DMS153 treated with DMSO at 0.1 percent for 48 hours (cell line): Measurements from ENCODE around the gene TNFSF13.

ENCODE experiments used
- DNase-seq: peaks from one replicate; lab custom pipeline; 2025; ENCODE audit not compliant: unreplicated experiment; lab: John Stamatoyannopoulos, UW

The TNFSF13 gene

DNA sequence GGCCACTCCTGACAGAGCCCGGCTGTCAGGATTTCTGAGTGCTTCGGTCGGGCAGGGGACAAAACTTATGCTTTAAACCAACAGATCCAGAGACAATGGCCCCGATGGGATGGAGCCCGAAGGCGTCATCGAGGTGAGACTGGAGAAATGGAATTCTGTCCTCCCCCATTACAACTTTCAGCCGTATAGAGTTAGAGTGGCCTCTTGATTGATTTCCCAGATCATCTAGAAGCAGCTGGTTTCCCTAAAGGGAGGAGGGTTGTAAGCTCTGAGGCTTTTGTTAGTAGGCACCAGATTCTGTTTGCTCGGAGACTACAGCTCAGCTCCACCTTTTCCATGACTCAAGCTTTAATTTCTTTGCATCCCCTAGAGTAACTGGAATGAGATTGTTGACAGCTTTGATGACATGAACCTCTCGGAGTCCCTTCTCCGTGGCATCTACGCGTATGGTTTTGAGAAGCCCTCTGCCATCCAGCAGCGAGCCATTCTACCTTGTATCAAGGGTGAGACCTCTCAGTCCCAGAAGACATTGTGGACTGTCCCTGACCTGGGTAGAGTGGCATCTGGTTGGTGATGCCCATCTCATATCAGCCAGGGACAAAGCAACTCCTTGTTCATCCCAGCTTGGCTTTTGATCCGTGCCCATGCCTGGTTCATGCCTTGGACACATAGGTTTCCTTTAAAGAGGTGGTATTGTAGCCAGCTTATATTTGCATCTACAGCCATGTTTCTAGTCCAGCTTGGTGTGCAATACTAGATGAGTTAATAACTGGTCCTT is 15.8 kb downstream of the TNFSF13 start:
- no peak for DNase-seq

DNA sequence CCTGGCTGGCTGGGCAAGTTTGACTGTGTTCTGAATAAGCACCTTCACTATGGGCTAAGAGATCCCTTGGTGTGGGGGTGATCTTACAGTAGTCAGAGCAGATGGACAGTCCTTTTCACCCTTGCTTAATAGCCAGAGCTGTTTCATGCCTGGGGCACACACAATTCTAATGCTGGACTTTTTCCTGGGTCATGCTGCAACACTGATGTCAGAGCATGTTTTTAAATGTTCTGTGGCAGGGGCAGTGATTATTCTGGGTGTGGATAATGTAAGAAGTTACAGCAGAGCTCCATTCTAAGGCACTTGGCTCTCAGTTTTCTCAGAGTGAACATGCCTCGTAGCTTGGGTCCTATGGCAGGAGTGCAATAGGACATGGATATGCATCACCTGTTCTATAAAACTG is 16.9 kb downstream of the TNFSF13 start:
- no peak for DNase-seq

DNA sequence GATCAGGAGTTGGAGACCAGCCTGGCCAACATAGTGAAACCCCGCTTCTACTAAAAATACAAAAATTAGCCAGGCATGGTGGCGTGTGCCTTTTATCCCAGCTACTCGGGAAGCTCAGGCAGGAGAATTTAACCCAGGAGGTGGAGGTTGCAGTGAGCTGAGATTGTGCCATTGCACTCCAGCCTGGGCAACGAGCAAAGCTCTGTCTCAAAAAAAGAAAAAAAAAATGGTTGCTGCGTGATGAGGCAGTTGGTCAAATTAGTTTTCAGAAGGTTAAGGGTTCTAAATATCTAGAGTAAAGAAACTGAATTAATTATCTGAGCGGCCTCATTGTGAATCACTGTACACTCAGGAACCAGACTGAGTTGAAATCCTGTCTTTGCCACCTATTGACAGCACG is 17.4 kb downstream of the TNFSF13 start:
- DNase-seq = no peak

DNA sequence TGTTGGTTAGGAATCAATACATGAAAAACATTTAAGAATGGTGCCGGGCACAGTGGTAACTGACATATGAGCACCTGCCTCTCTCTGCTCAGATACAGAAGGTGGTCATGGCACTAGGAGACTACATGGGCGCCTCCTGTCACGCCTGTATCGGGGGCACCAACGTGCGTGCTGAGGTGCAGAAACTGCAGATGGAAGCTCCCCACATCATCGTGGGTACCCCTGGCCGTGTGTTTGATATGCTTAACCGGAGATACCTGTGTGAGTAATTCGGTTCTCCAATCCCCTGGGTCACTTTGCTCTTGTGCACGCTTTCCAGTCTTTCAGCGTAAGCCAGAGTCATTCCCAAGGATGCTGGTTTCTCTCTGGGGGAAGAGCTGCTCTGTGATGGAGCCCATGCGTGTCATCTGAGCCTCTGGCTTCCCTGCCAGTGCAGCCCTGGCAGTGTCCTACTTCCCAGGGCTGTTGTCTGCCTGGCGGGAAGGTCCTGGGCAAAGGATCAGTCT is 17.9 kb downstream of the TNFSF13 start:
- DNase-seq = no peak

DNA sequence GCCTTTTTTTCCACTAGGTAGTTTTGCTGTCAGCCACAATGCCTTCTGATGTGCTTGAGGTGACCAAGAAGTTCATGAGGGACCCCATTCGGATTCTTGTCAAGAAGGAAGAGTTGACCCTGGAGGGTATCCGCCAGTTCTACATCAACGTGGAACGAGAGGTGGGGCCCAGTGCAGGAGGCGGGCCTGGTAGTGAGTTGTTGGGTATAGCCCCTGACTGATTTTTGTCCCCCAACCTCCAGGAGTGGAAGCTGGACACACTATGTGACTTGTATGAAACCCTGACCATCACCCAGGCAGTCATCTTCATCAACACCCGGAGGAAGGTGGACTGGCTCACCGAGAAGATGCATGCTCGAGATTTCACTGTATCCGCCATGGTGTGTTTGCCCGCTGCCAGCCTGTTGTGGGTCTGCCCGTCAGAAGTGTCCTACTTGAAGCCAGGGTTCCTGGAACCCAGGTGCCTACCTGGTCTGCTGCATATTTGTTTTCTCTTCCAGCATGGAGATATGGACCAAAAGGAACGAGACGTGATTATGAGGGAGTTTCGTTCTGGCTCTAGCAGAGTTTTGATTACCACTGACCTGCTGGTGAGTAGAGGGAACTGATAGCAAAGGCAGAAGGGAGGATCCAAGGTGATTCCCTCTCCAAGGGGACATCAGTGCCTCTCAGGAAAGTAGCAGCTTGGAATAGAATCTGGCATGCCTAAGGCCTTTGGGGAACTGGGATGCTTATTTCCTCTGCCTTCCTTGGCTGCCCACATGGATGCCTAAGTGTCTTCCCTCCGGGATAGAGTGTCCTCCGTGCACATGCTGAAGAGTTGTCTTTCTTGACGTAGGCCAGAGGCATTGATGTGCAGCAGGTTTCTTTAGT is 19.0 kb downstream of the TNFSF13 start:
- no peak for DNase-seq

DNA sequence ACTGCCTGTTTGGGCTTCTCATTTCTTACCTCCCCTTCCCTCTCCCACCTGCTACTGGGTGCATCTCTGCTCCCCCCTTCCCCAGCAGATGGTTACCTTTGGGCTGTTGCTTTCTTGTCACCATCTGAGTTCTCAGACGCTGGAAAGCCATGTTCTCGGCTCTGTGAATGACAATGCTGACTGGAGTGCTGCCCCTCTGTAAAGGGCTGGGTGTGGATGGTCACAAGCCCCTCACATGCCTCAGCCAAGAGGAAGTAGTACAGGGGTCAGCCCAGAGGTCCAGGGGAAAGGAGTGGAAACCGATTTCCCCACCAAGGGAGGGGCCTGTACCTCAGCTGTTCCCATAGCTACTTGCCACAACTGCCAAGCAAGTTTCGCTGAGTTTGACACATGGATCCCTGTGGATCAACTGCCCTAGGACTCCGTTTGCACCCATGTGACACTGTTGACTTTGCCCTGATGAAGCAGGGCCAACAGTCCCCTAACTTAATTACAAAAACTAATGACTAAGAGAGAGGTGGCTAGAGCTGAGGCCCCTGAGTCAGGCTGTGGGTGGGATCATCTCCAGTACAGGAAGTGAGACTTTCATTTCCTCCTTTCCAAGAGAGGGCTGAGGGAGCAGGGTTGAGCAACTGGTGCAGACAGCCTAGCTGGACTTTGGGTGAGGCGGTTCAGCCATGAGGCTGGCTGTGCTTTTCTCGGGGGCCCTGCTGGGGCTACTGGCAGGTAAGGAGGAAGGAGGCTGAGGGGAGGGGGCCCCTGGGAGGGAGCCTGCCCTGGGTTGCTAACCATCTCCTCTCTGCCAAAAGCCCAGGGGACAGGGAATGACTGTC is 20.7 kb downstream of the TNFSF13 start, which contains the start of gene CD68:
CD68 (plus strand) TSS at position 638 of the 833 bp plus-strand sequence; CDS start at position 678, 40 bp downstream.
- no peak for DNase-seq

DNA sequence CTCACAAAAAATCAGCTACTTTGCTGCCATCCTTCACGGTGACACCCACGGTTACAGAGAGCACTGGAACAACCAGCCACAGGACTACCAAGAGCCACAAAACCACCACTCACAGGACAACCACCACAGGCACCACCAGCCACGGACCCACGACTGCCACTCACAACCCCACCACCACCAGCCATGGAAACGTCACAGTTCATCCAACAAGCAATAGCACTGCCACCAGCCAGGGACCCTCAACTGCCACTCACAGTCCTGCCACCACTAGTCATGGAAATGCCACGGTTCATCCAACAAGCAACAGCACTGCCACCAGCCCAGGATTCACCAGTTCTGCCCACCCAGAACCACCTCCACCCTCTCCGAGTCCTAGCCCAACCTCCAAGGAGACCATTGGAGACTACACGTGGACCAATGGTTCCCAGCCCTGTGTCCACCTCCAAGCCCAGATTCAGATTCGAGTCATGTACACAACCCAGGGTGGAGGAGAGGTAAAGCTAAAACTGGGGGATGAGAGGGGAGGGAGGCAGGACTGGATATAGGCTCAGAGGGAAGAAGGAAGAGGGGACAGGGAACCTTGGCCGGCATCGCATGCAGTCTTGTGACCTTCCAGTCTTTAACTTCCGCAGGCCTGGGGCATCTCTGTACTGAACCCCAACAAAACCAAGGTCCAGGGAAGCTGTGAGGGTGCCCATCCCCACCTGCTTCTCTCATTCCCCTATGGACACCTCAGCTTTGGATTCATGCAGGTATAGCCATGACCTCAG is 21.5 kb downstream of the TNFSF13 start:
- no peak for DNase-seq

DNA sequence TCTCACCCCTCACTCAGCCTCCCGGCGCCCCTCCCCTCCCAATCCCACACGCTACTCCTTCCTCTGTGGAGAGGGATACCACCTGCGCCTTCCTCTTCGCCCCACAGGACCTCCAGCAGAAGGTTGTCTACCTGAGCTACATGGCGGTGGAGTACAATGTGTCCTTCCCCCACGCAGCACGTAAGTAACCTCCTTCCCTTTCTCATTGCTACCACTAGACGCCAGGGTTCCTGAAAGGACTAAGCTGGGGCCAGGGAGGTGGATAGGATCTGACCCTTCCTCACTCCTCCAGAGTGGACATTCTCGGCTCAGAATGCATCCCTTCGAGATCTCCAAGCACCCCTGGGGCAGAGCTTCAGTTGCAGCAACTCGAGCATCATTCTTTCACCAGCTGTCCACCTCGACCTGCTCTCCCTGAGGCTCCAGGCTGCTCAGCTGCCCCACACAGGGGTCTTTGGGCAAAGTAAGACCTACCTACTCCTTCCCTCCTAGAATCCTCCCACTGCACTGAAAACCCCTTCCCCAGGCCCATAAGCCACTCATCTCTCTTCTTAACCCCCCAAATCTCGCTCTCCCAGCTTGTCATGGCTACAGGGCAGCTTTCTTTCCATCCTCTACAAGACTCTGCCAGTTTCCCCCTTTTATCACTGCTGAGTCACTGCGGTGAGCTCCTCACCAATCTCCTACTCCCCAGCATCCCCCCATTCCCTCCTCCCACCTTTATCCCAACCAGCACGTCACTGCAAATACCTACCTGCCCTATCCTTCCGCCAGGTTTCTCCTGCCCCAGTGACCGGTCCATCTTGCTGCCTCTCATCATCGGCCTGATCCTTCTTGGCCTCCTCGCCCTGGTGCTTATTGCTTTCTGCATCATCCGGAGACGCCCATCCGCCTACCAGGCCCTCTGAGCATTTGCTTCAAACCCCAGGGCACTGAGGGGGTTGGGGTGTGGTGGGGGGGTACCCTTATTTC is 22.3 kb downstream of the TNFSF13 start:
- DNase-seq = no peak

DNA sequence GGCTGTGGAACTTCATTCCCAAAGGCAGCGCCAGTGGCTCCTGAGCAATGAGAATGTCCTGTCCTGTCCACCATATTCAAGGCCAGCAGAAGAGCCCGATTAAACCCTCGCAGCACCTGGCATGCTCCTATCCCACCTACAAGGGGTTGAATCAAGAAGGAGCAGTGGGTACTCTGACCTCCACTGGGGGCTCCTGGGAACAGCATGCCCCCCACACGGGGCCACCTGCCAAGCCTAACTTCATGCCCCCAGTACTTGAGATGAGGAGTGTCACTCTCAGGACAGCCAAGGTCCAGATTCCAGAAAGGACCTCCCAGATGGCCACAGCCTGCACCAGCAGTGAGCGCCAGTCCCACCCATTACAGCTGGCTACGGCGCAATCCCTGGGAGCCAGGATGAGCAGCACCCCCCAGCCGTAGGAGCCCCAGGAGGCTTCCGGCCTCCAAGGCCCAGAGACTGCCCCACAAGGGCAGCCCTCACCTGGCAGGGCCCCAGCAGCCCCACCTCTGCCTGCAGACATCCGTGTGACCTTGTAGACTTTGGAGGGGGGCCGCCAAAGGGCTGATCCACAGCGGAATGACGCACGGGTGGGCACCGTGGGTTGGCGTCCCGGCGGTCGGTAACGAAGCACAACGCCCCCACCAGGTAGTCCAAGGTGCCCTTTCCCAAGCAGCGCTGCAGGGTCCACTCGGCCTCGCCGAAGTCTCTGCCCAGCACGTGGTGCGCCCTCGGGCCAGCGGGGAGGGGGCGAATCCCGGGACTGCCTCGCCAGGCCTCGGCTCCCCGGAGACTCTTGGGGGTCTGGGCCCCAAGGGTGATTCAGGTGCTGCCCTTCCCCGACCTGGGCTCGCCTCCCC is 24.1 kb downstream of the TNFSF13 start:
- DNase-seq = no peak

DNA sequence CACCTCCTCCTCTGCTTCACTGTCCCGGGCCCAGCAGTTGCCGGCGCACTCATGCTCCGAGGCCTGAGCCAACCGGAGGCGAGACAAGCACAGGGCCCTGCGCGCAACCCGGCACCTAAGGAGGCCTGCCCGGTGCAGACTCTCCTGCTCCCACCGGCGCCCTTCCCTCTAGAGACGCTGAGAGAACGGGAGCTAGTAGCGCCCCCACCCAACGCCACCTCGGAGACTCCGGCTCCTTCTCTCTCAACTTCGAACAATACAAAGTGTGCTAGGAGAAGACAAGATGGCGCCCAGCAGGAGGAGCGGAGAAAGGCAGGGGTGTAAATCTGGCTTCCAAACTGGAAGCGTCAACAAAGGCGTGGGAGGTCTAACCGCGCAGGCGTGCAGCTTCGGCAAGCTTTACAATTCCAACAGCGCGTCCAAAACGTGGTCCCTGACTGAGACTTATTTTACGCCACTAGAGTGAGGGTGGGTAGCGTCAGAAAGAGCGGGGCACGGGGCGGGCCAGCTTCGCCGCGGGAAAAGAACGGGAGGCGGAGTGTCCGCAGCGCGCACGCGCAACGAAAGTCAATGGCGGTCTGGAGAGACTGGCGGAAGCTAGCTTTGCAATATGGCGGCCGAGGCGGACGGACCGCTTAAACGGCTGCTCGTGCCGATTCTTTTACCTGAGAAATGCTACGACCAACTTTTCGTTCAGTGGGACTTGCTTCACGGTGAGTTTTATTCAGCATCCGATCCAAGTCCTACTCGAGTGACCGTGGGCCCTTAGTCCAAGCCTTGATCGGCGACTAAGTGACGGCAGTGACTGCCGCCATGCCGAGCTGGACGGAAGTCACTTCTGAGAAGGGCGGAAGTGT is 24.9 kb downstream of the TNFSF13 start, which contains the start of gene MPDU1:
MPDU1 (plus strand) TSS at position 600 of the 857 bp plus-strand sequence; CDS start at position 611, 11 bp downstream.
- DNase-seq = peak; percentile 78

DNA sequence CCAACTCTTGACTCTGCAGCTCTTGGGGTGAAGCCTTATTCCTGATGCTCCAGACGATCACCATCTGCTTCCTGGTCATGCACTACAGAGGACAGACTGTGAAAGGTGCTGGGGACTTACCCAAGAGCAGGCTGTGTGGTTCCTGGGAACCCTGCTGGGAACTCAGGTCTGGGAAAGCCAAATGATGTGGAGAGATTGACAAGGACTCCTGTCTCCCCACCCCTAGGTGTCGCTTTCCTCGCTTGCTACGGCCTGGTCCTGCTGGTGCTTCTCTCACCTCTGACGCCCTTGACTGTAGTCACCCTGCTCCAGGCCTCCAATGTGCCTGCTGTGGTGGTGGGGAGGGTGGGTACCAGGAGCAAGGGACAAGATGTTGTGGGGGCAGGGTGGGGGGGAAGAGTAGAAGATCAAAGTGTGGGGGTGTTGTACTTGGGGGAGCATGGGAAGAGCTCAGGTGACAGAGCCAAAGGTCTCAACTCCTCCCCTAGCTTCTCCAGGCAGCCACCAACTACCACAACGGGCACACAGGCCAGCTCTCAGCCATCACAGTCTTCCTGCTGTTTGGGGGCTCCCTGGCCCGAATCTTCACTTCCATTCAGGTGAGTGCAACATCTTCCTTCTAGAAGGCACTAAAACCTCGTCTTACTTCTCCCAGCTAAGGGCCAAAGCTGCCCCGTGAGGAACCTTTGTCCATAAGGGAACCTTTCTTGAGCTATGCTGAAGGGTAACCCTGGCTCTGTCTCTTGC is 28.3 kb downstream of the TNFSF13 start:
- DNase-seq = no peak

DNA sequence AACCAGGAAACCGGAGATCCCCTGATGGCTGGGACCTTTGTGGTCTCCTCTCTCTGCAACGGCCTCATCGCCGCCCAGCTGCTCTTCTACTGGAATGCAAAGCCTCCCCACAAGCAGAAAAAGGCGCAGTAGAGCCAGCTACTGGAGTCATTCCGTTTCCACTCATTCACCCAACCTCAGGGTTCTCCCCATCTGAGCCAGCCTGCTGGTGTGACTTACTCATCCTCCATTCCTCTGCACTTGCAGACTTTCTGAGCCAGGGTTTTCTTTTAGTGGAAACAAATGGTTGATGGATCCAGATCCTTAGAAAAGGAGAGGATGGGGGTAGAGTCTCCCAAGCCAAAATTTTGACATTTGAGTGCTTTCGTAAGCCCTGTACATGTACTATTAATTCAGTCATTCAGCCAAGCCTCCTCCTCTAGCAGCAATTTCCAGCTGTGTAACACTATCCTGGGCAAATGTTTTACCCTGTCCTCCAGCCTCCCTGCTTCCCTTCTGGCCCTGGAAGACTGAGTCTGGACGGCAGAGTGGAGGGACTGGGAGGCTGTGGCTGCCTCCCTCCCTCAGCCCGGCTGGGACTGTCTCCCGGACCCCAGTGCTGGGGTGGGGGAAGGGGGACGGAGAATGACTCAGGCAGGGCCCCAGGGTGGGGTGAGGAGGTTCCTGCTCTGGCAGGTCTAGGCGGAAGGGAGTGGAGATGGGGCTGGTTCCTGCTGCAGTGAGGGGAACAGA is 29.0 kb downstream of the TNFSF13 start:
- DNase-seq = no peak

DNA sequence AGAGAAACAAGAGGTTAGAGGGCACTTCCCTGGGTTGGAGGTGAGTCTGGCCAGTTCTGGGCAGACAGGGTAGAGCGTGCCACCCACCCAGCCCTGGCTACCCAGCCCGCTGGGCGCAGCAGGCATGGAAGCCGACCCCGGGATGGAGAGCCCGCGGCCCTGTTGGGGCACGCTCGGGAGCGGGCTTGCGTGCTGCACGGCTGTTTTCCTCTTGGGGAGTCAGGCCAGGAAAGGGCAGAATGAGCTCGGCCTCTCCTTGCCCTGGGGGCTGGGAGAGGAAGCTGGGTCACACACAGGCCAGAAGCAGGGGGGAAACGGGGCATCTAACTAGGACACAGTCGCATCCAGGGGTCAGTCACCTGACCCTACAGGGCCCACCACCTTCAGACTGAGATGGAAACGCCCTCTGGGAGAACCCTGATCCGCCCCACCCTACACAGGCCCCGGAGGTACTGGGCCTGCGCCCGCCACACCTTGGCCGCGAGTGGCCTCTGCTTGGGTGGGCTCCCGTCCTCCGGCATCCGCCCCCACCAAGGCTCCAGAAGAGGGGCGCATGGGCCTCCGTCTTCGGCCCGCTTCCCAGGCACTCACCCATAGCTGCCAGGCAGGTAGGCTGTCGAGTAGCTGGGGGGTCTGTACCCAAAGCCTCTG is 30.1 kb downstream of the TNFSF13 start:
- no peak for DNase-seq

DNA sequence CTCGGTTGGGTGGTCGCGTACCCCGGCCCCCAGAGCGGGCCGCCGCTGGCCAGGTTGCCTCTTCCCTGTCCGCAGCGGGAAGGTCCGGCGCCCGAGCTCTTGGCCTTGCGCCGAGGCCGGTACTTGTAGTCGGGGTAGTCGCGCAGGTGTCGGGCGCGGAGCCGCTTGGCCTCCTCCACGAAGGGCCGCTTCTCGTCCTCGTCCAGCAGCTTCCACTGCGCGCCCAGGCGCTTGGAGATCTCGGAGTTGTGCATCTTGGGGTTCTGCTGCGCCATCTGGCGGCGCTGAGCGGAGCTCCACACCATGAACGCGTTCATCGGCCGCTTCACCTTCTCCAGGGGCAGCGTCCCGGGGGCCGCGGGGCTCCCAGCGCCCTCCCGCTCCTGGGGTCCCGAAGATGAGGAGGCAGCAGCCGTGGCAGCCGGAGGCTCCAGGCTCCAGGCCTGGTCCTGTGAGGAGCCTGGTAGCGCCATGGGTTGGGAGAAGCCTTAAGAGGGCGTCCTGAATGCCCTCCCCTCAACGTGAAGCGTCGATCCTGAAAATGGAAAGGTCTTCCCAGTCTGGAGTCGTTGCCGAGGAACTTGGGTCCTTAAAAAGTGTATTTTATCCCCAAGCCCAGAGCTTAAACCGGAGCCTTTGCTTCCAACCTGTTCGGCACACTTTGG is 30.8 kb downstream of the TNFSF13 start:
- no peak for DNase-seq
